Measurements from ENCODE around the gene PATJ.
"Not testable (repeated sequence)": the region's sequence is repeated elsewhere in the genome, so short reads cannot be mapped to it uniquely, and the experiment has no call there.

Gene PATJ

DNA sequence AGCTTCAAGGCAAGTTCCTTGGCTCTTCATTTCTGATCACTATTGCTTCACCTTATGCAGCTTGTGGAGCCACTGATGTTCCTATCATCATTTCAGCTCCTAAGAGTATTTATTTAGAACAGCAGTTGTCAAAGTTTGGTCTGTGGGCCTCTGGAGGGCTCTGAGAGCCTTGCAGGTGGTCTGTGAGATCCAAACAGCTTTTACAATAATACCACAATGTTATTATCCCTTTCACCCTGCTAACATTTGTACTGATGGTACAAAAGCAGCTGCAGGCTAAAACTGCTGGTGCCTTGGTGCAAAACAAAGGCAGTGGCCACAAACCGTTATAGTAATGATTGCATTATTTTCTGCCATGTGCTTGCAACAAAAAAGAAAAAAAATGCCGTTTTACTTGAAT lies 33.8 kb downstream of the PATJ start:
- no peak for DNase-seq (ENCODE audit: low read depth)
- no peak overlapping the region for H3K4me3 ChIP-seq (ENCODE audit: low read depth, low read length)
- TF ChIP-seq, protein P1, sequence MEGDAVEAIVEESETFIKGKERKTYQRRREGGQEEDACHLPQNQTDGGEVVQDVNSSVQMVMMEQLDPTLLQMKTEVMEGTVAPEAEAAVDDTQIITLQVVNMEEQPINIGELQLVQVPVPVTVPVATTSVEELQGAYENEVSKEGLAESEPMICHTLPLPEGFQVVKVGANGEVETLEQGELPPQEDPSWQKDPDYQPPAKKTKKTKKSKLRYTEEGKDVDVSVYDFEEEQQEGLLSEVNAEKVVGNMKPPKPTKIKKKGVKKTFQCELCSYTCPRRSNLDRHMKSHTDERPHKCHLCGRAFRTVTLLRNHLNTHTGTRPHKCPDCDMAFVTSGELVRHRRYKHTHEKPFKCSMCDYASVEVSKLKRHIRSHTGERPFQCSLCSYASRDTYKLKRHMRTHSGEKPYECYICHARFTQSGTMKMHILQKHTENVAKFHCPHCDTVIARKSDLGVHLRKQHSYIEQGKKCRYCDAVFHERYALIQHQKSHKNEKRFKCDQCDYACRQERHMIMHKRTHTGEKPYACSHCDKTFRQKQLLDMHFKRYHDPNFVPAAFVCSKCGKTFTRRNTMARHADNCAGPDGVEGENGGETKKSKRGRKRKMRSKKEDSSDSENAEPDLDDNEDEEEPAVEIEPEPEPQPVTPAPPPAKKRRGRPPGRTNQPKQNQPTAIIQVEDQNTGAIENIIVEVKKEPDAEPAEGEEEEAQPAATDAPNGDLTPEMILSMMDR (conservative IDR thresholded peaks at IDR 0.05; ENCODE audit: low read depth, low read length) = no peak

DNA sequence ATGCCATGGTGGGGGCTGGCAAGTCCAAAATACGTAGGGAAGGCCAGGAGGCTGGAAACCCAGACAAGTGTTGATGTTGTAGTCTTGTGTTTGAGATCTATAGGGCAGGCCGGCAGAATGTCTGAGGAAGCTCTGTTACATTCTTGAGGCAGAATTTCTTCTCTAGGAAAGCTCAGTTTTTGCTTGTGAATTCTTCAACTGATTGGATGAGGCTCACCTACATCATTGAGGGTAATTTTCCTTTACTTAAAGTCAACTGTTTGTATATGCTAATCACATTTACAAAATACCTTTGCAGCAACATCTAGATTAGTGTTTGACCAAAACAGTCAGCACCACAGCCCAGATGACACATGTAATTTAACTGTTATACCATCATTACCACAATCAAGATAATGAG lies 37.0 kb downstream of the PATJ start:
- no peak overlapping the region for H3K4me3 ChIP-seq (ENCODE audit: low read depth, low read length)
- DNase-seq (ENCODE audit: low read depth) = no peak
- TF ChIP-seq, protein P1 (conservative IDR thresholded peaks at IDR 0.05; ENCODE audit: low read depth, low read length) = no peak

DNA sequence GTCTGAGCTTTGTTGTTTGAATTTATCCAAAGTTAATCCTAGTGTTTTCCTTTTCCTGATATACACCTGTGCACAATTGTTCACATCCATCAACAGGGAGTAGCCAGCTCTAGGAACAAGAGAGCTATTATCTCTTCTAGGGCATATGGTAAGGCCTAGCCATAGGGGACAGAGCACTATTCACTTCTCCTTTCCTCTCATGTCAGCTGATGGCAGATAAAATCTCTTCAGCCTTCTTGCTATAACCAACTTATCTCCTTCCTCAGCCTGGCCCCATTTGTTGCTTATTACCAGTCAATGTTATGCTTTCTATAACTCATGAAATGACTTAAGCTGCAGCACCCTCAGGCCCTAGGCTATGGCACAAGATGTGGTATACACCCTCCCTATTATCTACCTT lies 38.9 kb downstream of the PATJ start:
- TF ChIP-seq, protein P1 (conservative IDR thresholded peaks at IDR 0.05; ENCODE audit: low read depth, low read length) = no peak
- DNase-seq (ENCODE audit: low read depth) = no peak

DNA sequence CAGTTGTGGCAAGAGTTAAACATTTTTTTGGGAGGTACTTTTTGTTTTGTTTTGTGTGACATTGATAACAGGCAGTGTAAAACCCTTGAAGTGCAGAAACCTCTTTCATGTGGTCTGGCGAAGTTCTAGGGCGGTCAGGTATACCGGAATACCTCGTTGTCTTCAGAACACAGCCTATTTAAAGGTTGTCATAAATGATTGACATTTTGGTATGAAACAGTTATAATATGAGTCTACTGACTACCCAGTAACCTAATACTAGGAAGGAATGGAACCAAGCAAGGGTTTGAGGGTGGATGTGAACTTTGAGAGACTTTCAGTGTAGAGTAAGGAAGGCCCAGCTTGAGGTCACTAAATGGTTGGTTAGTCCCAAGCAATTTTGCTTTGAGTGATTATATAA lies 40.5 kb downstream of the PATJ start:
- TF ChIP-seq, protein P1 (conservative IDR thresholded peaks at IDR 0.05; ENCODE audit: low read depth, low read length) = no peak
- H3K4me3 ChIP-seq (ENCODE audit: low read depth, low read length) = no peak overlapping the region
- no peak for DNase-seq (ENCODE audit: low read depth)

More for the DNA sequence above, 38.9 kb downstream of the PATJ start:
- H3K4me3 ChIP-seq (ENCODE audit: low read depth, low read length) = no peak overlapping the region

DNA sequence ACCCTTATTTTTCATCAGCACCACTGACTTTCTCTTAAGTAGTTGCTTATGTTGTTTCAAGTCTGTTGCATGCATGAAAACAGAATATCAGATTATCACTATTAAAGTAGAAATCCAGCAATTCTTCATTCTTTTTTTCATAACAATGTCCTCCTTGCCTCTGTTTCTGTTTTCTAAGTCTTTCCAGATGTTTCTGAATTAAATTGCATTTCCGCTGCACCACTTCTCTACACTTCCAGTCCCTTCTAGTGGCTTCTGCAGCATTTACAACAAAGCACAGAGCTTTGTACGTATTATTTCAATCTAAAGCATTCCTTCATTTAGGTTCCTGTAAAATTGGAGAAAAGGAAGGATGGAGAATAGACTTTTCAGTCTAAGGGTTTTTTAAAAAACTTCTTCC lies 42.4 kb downstream of the PATJ start:
- DNase-seq (ENCODE audit: low read depth) = no peak
- TF ChIP-seq, protein P1 (conservative IDR thresholded peaks at IDR 0.05; ENCODE audit: low read depth, low read length) = no peak
- H3K4me3 ChIP-seq (ENCODE audit: low read depth, low read length) = no peak overlapping the region

DNA sequence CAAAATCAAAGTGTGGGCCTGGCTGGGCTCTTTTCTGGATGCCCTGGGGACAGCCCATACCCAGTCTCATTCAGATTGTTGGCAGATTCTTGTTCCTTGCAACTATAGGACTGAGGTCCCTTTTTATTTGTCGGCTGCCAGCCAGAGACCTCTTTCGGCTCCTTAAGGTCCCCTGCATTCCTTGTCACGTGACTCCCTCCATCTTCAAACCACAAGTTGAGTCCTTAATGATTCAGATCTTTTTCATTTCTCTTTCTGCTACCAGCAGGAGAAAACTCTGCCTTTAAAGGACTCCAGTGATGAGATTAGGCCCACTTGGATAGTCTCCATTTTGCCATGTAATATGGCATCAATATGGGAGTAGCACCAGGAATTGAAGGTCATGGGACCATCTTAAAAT lies 48.6 kb downstream of the PATJ start:
- TF ChIP-seq, protein P1 (conservative IDR thresholded peaks at IDR 0.05; ENCODE audit: low read depth, low read length) = no peak
- no peak for DNase-seq (ENCODE audit: low read depth)
- no peak overlapping the region for H3K4me3 ChIP-seq (ENCODE audit: low read depth, low read length)

DNA sequence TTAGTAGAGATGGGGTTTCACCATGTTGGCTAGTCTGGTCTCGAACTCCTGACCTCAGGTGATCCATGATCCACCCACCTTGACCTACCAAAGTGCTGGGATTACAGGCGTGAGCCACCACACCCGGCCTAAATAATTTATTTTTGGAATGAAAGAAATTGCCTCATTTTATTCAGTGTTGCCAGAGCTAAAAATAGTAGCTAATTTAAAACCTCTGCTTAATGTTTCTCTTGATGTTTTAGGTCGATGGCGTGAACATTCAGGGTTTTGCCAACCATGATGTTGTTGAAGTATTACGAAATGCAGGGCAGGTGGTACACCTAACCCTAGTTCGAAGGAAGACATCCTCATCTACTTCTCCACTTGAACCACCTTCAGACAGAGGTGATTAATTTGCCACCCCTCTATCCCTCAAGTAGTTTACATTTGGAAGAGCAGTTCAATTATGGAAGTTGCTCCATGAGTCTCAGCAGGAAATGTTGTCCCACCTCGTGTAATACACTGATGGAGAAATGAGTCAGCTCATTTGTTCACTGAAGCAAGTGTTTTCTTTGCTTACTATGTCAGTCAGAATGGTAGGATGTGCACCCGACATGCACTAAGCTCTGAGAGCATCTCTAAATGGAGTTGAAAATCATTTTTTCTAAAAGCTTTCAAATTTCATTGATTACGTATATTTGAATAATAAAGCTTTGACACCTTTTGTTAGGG lies 54.9 kb downstream of the PATJ start:
- TF ChIP-seq, protein P1 (conservative IDR thresholded peaks at IDR 0.05; ENCODE audit: low read depth, low read length) = no peak
- no peak overlapping the region for H3K4me3 ChIP-seq (ENCODE audit: low read depth, low read length)
- DNase-seq (ENCODE audit: low read depth) = no peak

DNA sequence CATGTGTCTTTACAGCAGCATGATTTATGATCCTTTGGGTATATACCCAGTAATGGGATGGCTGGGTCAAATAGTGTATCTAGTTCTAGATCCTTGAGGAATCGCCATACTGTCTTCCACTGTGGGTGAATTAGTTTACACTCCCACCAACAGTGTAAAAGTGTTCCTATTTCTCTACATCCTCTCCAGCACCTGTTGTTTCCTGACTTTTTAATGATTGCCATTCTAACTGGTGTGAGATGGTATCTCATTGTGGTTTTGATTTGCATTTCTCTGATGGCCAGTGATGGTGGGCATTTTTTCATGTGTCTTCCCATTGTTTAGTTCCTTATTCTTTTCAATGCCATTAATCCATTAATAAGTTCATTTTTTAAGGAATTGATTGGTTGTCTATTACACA lies 58.8 kb downstream of the PATJ start:
- H3K4me3 ChIP-seq (ENCODE audit: low read depth, low read length); DNase-seq (ENCODE audit: low read depth): not testable (repeated sequence)

All from choroid plexus epithelial cell (primary cell).